GM21515 (cell line): ENCODE measurements around the gene RIPK4.
"Not testable (repeated sequence)": the region's sequence is repeated elsewhere in the genome, so short reads cannot be mapped to it uniquely, and the experiment has no call there.

Experiments
- ATAC-seq: cut with Tn5 transposase; IDR thresholded peaks from one replicate; pipeline ENCODE4 v1.9.1; 2021; ENCODE audit not compliant: unreplicated experiment

RIPK4 gene

DNA sequence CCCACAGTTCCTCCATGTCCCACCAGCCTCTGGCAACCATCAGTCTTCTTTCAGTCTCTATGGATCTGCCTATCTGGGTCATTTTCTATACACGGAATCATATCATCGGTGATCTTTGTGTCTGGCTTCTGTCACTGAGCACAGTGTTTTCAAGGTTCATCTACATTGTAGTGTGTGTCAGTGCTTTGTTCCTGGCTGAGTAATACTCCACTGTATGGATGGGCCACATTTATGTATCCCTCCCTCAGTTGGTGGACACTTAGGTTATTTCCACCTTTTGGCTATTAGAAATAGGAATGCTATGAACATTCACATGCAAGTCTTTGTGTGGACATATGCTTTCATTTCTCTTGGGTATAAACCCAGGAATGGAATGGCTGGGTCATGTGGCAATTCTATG, 46.6 kb downstream of the RIPK4 start:
- no peak for ATAC-seq

DNA sequence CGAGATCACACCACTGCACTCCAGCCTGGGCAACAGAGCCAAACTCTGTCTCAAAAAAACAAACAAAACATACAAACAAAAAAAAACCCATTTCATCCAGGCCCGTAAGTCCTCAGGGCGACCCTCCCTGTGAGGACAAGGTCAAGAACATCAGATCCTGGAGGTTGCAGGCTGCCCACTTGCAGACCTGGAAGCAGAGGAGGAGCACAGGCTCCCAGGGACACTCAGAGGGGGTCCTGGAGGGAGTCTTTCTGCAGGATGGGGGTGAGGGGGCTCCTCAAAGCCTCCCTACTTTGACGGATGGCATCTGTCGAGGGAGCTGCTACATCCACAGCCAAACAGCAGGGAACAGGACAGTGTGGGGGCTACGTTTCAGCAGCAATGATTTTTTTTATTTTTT, 47.2 kb downstream of the RIPK4 start:
- no peak for ATAC-seq

DNA sequence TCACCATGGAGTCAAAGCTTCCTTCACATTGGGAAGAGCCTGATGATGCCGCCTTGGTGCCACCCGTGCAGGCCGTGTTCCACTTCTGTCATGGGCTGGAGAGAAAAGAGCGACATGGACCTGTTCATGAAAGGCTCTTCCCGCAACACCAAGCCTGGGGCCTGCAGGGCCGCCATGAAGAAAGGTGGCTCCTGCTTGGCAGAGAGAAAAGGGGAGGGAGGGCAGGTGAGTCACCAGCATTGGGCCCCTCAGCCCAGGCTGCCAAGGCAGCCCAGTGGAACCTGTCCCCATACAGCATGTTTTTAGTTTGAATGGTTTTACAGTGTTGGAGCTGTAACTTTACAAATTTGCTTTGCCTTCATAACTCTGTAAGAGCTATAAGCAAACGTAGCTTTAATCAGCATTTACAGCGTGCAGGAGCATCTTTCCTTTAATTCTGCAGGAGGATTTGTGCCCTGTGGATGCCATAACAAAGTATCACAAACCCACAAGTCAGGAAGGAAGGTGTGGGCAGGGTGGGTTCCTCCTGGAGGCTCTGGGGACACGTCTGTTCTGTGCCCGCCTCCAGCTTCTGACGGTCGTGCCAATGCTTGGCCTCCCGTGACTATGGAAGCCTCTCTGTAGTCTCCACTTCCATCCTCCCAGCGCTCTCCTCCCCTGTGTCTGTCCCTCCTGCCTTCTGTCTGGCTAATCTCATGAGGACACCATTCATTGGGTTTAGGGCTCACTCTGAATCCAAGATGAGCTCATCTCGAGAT, 49.1 kb downstream of the RIPK4 start:
- no peak for ATAC-seq

DNA sequence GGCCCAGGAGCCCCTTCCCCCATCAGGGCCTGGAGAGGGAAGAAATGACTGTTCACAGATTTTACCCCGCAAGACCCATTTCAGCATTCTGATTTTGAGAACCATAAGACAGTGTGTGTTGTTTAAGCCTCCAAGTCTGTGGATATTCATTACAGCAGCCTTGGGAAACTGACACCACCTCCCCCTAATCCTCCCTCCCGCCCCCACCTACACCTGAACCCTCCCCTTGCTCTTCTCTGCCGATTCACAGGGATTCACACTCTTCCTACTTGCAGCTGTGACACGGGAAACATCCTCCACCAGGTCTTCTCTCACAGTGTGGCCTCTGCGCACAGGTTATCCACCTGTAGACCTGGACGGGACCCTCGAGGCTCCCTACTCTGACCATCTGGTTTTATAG, 50.1 kb downstream of the RIPK4 start:
- ATAC-seq: no peak

DNA sequence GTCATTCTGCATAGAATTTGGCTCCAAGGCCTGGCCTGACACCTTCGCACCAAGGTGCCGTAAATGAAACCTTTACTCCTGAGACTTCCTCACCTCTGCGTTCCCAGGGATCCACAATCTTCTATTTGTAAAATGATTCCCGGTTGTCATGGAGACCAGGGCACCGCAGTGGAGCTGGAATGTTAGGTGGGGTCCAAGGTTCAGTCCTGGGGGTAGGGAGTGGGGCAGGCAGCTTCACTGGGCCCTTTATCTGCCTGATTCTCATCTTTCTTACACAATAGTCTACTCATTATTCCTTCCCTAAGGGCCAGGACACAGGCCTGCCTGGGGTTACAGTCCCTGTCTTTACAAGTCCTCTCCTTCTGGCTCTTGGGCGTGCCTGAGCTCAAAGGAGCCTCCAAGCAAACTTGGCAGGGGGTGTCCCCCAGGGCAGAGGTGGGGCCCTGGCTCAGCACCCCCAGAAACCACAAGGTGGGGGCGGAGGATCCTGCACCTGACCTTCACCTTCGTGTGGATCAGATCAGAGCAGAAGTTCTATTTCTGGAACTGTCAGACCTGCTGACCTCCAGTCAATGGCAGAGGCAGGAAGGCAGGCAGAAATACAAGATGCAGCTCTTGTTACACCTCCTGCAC, 51.1 kb downstream of the RIPK4 start:
- no peak for ATAC-seq

DNA sequence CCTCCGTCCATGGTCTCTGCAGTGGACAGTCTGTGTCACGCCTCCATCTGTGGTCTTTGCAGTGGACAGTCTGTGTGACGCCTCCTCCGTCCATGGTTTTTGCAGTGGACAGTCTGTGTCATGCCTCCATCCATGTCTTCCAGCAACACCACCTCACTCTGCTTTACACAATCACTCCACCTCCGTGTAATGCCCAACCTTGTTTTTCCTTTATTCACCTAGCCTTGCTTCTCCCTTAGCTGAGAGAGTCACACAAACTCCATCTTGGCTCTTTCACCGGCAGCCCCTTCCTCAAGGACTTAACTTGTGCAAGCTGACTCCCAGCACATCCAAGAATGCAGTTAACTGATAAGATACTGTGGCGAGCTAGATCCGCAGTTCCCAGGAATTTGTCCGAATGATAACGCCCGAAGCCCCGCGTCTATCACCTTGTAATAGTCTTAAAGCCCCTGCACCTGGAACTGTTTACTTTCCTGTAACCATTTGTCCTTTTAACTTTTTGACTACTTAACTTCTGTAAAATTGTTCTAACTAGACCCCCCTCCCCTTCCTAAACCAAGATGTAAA, 52.5 kb downstream of the RIPK4 start:
- ATAC-seq: not testable (repeated sequence)

DNA sequence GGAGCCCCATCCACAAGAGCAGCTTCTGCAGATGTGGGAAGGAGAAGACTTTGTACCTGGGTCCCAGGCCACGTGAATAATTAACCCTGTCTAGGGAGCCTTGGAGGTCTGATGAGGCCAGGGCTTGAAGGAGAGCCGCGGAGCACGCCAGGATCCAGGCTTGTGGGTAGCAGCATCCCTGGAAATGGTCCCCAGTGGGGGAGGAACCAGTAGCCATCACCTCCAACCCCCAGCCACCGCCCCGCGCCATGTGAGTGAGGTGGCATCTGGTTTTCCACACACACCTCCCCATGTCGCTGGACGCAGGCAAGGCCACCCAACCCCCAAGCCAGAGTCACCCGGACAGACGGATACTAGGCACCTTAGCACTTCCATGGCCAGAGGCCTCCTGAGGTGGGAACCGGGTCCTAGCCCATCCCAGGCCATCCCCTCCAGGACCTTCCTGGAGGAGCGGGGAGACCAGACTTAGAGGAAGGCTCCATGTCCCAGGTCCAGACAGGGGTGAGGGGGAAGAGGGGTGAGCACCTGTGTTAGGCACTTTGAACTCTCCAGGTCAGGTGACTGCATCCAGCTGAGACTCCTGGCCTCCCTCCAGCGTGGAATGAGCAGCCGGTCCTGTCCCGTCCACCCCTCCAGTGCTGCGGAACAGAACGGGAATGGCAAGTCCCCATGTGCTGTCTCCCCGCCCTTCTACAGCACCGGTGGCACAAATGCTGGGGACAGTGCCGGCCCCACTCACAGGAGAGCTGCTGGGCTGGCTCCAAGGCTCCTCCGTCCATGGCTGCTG, 53.2 kb downstream of the RIPK4 start:
- ATAC-seq: no peak

DNA sequence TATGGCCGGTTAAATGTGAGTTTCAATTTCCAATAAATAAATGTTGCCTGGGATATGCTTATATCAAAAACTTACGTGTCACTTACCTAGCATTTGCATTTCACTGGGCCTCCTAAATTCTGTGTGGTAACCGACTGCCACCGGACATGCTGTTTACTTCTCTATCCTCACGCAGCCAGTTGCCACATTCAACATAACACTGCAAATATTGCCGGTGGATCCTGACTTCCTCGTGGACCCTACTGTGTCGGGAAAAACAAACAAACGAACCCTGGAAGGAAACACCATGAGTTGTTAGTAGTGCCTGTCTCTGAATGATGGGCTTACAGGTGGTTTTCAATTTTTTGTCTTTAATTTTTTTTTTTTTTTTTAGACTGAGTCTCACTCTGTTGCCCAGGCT, 54.1 kb downstream of the RIPK4 start:
- ATAC-seq: no peak

DNA sequence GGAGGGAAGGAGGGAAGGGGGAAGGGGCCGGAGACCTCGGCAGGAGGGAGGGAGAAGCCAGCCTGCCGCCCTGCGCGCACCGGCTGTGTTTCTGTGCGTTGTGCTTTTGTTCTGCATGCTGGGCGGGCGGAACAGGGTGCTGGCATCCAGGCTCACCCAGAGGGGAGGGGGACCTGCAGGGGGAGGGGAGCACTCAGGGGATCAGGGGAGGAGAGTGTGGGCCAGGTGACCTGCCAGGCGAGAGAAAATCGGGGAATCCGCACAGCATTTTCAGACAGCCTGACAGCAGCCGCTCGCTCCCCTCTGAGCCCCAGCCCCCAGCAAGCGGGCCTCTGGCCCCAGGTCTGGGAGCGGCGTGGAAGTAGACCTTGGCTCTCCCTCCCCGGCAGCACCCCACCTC, 54.7 kb downstream of the RIPK4 start:
- no peak for ATAC-seq

DNA sequence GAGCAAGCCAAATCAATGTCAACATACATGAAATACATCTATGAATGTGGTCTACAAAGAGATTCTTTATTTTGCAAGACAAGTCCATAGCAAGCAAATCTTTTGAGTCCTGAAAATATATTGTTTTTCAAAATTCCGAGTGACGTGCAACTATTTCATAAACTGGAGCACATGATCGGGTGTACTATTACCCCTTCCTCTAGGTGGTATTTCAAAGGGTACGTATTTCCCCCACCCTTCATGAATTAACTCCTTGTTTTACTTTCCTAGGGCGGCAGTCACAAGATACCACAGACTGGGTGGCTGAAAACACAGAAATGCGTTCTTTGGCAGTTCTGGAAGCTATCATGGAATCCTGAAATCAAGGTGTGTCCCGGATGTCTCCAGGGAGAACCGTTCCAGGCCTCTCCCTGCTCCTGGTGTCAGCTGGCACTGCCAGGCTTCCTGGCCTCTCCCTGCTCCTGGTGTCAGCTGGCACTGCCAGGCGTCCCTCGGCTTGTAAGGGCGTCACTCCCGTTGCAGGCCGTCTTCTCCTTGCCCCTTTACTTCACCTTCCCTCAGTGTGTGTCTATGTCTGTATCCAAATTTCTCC, 55.3 kb downstream of the RIPK4 start:
- no peak for ATAC-seq

DNA sequence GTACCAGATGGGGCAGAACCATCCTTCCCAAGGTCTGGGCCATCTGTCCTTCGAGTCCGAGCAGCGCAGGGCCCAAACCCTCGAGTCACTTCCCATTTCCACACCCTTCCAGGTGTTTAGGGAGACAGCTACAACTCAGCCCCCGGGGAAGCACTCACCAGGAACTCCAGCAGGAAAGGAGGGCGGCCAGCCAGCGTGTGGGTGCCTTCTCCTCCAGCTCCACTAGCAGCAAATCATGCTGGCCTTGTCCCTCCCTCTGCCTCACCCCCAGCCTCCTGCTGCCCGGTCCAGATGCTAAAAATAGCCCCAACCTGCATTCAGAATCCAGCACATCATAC, 56.1 kb downstream of the RIPK4 start:
- no peak for ATAC-seq

DNA sequence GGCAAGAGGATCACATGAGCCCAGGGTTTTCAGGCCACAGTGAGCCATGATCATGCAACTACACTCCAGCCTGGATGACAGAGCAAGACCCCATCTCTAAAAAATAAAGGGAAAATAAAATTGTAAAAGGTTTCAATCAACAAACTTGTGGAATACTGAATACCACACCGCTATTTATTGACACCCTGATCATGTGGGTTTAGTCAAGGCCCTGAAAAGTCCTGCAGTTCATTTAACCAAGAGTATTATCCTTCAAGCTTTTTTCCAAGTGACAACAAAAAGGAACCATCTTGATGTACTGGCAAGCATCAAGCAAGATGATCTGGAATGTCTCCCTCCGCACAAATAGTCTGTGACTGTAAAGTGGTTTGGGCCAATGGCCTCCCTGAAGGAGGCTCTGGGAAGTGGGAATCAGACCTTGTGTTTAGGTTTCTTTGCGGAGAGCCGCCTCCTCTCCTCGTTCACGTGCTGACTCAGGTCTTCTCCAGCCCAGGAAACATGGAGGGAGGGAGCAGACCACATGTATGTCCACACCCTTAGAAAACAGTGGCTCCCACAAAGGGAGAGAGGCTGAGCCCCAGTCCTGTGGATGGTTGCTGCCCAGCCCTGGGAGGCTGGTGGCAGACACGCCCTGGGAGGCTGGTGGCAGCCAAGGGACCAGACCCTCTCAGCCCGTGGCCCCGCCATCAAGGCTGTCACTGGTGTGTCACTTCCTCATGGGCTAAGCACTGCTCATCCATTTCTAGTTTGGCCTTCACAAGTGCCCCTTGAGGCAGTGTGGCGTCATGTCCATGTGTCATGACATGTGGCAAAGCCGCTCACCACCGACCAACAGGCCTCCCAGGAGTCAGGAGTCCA, 56.7 kb downstream of the RIPK4 start:
- no peak for ATAC-seq

DNA sequence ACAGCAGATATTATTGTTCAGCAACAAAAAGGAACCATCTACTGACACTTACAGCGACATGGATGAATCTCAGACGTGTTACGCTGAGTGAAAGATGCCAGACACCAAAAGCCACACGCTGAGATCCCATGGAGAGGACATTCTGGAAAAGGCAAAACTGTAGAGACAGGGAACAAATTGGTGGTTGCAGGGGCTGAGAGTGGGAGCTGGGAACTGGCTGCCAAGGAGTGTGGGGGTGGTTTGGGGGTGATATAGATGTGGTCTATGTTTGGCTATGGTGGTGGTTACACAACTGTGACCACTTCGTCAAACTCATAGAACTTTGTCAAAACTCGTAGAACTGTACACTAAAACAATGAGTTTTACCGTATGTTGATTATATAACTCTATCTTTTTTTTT, 57.7 kb downstream of the RIPK4 start:
- no peak for ATAC-seq

DNA sequence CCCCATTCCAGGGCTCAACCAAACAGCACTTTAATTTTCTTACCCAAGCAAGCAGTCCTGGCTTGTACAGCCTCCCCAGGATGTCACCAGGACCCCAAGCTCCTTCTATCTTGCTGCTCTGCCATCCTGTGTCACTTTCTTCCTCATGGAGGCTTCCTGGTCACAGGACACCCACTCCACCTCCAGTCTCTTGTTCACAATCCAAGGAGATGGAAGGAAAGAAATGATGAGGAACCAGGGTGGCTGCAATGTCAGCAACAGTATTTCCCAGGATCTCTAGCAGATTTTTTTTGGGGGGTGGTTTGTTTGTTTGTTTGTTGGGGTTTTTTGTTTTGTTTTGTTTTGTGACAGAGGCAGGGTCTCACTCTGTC, 58.9 kb downstream of the RIPK4 start:
- ATAC-seq: no peak

DNA sequence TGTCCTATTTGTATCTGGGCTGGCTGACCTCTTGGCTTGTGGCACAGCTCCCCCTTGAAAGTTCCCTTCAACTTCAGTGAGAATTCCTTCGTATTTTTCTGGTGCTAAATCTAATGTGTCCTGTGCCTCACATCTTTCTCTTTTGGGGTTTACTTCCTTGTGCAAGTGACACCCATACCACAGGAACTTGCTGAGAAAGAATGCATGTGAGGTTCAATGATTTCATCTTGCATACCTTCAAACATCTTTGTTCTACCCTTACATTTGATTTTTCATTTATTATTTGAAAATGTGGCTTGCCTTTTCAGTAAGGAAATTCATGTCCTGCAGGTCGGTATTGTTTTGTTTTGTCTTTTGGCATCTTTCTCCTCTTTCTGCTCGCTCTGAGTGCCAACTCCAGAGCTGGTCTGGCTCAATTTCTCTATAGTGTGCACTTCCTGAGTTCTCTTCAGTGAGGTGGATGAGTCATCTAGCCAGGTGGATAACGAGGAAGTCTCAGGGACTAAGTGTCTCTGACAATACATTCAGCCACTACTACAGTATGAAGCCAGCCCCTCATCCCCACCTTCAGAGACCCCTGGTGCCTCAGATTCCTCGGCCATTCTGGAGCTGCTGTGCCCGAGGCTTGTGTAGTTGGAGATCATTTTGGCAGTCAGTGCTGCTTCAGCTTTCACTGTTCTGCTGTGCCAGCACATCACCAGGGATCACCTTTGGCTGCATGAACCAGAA, 59.5 kb downstream of the RIPK4 start:
- no peak for ATAC-seq

DNA sequence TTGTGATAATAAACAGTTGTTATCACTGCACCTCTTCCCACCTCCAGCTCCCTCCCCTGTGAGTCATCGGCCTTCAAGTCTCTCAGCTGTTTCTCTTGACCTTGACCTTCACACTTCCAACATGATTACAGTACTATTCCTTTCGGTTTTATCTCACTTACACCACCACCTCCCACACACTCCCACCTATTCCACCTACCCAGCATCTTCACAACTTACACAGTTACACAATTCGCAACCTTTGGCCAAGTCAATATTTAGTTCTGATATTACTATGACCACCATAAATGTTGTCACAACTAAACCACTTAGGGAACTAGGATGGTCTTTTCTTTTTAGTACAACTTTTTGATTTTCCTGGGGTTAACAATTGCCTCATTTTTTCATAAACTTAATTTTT, 60.2 kb downstream of the RIPK4 start:
- no peak for ATAC-seq

DNA sequence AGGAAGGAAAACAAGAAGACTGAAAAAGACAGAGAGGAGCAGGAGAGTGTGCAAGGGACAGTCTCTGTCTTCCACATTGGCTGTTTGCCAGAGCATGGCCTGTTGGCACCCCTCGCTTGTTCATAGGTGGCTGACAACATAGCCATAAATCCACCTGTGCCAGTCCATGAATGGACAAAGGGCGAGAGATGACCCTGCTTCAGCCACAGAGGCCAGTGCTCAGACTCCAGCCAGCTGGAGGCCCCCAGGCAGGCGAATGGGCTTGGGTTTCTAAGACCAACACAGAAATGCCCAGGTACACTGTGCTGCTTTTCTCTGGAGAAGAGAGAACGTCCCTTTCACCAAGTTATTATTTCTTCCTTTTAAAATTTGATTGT, 60.6 kb downstream of the RIPK4 start:
- ATAC-seq: no peak

DNA sequence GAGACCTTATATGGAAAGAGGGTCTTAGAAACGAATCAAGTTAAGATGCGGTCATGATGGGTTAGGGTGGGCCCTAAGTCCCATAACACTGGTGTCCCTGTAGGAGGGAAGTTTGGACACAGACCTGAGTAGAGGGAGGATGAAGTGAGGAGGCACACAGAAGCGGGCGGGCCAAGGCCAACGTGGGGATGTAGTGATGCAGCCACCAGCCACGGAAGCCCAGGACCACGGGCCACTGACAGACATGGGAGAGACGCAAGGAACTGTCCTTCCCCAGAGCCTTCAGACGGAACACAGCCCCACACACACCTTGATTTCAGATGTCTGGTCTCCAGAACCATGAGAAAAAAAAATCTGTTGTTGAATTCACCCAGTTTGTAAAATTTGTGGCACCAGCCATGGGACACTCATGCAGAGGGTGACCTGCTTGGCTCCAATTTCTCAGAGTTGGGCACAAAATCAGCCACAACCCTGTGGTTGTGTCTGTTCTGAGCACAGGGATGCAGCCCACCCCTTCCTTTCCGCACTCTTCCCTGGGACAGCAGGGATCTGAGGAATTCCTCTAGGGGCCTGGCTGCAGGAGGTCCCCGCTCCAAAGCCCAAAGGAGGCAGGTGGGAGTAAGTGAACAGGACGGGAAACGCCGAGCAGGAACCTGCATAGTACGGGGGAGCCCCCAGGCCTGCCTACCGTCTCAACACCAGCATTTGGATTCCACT, 61.1 kb downstream of the RIPK4 start:
- no peak for ATAC-seq

DNA sequence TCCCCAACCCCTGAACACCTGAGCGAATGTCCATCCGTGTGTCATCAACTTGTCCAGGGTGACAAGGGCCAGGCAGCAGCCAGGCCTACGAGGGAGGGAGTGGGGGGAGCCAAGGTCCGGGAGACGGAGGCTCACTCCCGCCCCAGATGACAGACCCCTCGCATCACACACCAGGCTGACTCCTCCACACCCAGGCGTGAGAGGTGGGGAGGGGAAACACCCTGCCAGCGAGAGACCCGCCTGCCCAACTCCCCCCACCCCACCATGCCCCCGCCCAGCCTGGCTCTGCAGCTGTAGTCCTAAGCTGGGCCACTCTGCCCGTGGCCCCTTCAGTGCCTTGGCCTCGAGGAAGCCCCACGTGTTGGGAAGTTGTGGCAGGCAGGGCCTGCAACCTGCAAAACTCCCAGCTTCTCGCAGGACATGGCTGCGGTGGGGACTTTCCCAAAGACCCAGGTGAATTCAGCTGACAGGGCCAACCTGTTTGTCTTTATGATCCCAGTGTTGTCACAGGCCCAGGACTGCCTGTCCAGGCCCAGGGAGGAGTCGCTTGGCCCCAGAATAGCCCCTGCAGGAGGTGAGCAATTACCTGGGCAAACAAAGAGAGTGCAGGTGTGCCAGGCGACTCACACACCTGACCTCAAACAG, 62.9 kb downstream of the RIPK4 start:
- ATAC-seq: no peak
